ENCODE measurements around the gene CARMIL1. TPM values are rescaled to one million over a fixed set of nuclear protein-coding genes. Genes with fewer than 3 reads are reported as not detected.

CARMIL1 gene
- total and polyA plus RNA-seq, 2 donors from 2014 or later: 22.3 to 51.1 TPM

GRCh38 chr6:25370178-25371036 lies 91.2 kb downstream of the CARMIL1 start:
- Histone ChIP-seq H3K27me3 (ENCODE audit: control insufficient read depth, insufficient read depth, low read length) (no peaks in the 10 kb centered on the region), H3K27ac (ENCODE audit: low read depth in 2 of 2, low read length in 2 of 2) (no peak overlapping the region), H3K4me1 (ENCODE audit: control insufficient read depth in 2 of 3, insufficient read depth in 2 of 3, low read depth in 1 of 3, low read length in 3 of 3) (peaks cover 0 to 18% (median 9%) of the 10 kb centered on the region in 3 donors), H3K9ac (ENCODE audit: low read length in 3 of 3) (no peak overlapping the region), H3K4me3 (ENCODE audit: low read length in 3 of 3) (no peak overlapping the region), H3K9me3 (ENCODE audit: control insufficient read depth in 2 of 3, insufficient read depth in 1 of 3, low read length in 3 of 3) (no peaks in the 10 kb centered on the region), H3K36me3 (ENCODE audit: control insufficient read depth in 2 of 3, insufficient read depth in 3 of 3, low read length in 3 of 3) (no peaks in the 10 kb centered on the region)
- FAIRE-seq (no peak), DNase-seq (no peak)
- intact Hi-C loops (cut with DNase I): no loop called here
- no peak for TF ChIP-seq CTCF (IDR thresholded peaks at IDR 0.05; ENCODE audit: borderline replicate concordance, extremely low read depth, insufficient read depth)

DNA sequence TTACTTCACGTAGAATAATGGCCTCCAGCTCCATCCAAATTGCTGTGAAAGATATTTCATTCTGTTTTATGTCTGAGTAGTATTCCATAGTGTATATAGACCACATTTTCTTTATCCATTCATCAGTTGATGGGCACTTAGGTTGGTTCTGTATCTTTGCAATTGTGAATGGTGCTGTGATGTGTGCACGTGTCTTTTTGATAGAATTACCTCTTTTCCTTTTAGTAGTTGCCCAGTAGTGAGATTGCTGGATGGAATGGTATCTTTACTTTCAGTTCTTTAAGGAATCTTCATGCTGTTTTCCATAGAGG lies 91.8 kb downstream of the CARMIL1 start:
- no peak for FAIRE-seq
- intact Hi-C loops (cut with DNase I): no loop called here

DNA sequence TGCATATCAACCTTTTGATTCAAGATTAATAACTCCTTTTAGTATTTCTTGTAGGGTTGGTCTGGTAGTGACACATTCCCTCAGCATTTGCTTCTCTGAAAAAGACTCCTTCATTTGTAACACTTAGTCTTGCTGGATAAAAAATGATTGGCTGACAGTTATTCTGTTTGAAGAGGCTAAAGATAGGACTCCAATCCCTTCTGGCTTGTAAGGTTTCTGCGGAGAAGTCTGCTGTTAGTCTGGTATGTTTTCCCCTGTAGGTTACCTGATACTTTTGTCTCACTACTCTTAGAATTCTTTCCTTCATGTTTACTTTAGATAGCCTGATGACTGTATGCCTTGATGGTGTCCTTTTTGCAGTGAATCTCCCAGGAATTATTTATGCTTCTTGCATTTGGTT lies 96.0 kb downstream of the CARMIL1 start:
- no peaks in the 10 kb centered on the region for H3K36me3 ChIP-seq (ENCODE audit: control insufficient read depth in 2 of 3, insufficient read depth in 3 of 3, low read length in 3 of 3)
- H3K4me1 ChIP-seq (ENCODE audit: control insufficient read depth in 2 of 3, insufficient read depth in 2 of 3, low read depth in 1 of 3, low read length in 3 of 3): no peaks in the 10 kb centered on the region
- FAIRE-seq: no peak
- no peak overlapping the region for H3K9ac ChIP-seq (ENCODE audit: low read length in 3 of 3)
- DNase-seq: no peak
- H3K27ac ChIP-seq (ENCODE audit: low read depth in 2 of 2, low read length in 2 of 2): no peak overlapping the region
- intact Hi-C loops (cut with DNase I): no loop called here
- H3K27me3 ChIP-seq (ENCODE audit: control insufficient read depth, insufficient read depth, low read length): no peaks in the 10 kb centered on the region
- no peak overlapping the region for H3K4me3 ChIP-seq (ENCODE audit: low read length in 3 of 3)
- no peaks in the 10 kb centered on the region for H3K9me3 ChIP-seq (ENCODE audit: control insufficient read depth in 2 of 3, insufficient read depth in 1 of 3, low read length in 3 of 3)
- TF ChIP-seq CTCF (IDR thresholded peaks at IDR 0.05; ENCODE audit: borderline replicate concordance, extremely low read depth, insufficient read depth): no peak

More for the DNA sequence above, 91.8 kb downstream of the CARMIL1 start:
- H3K4me3 ChIP-seq (ENCODE audit: low read length in 3 of 3): no peak overlapping the region
- no peaks in the 10 kb centered on the region for H3K9me3 ChIP-seq (ENCODE audit: control insufficient read depth in 2 of 3, insufficient read depth in 1 of 3, low read length in 3 of 3)
- no peaks in the 10 kb centered on the region for H3K36me3 ChIP-seq (ENCODE audit: control insufficient read depth in 2 of 3, insufficient read depth in 3 of 3, low read length in 3 of 3)
- TF ChIP-seq CTCF (IDR thresholded peaks at IDR 0.05; ENCODE audit: borderline replicate concordance, extremely low read depth, insufficient read depth): no peak
- DNase-seq: no peak
- no peak overlapping the region for H3K27ac ChIP-seq (ENCODE audit: low read depth in 2 of 2, low read length in 2 of 2)
- H3K4me1 ChIP-seq (ENCODE audit: control insufficient read depth in 2 of 3, insufficient read depth in 2 of 3, low read depth in 1 of 3, low read length in 3 of 3): peaks cover 0 to 18% (median 9%) of the 10 kb centered on the region in 3 donors
- no peak overlapping the region for H3K9ac ChIP-seq (ENCODE audit: low read length in 3 of 3)
- H3K27me3 ChIP-seq (ENCODE audit: control insufficient read depth, insufficient read depth, low read length): no peaks in the 10 kb centered on the region

All from kidney (tissue), 14 donors.